Left ventricle myocardium inferior (tissue), 1 donor: ENCODE results near the gene PRSS8. TPM values are rescaled to one million over a fixed set of nuclear protein-coding genes. Genes with fewer than 3 reads are reported as not detected.
"Not testable (repeated sequence)": the region's sequence is repeated elsewhere in the genome, so short reads cannot be mapped to it uniquely, and the experiment has no call there.

Source experiments
- DNase-seq: peaks from one replicate; pipeline ENCODE4 v3.0.0-alpha.2; 2020
- H3K27ac ChIP-seq: fragments of 200-600 bp; replicated peaks from 2 replicates; pipeline ENCODE4 v1.8.0; 2021
- H3K27me3 ChIP-seq: fragments of 200-600 bp; 2 replicates; pipeline ENCODE4 v1.8.0; 2021; ENCODE audit warnings: low read depth
- H3K36me3 ChIP-seq: fragments of 200-600 bp; 2 replicates; pipeline ENCODE4 v1.8.0; 2021
- H3K4me1 ChIP-seq: fragments of 200-600 bp; 2 replicates; pipeline ENCODE4 v1.8.0; 2021
- H3K4me3 ChIP-seq: fragments of 200-600 bp; 2 replicates; pipeline ENCODE4 v1.8.0; 2021; ENCODE audit warnings: mild to moderate bottlenecking, moderate library complexity
- H3K9me3 ChIP-seq: fragments of 200-600 bp; replicated peaks from 2 replicates; pipeline ENCODE4 v1.8.0; 2021
- CTCF ChIP-seq: fragments of 200-600 bp; IDR thresholded peaks from 2 replicates; pipeline ENCODE4 v1.8.0; 2021; ENCODE audit warnings: antibody characterized with exemption, mild to moderate bottlenecking, borderline replicate concordance
- intact Hi-C: fragments of 100-400 bp; cut with micrococcal nuclease; formaldehyde crosslinking; loops from one replicate; pipeline ENCODE4 v1.11.0; 2022
- total RNA-seq: library from RNA; stranded (reverse); fragmentation: NEBNext Ultra II Directional; extraction: Animal tissue kit (Norgen Biotek cat#: 25700); gene quantifications from one replicate; pipeline ENCODE4 v1.2.1, GENCODE V29; 2021
- donor health status: DM: no; HTN: yes; CAD: no; lungs with severe emphysema.

The PRSS8 gene
- total RNA-seq, 1 donor from 2014 or later: not detected

DNA sequence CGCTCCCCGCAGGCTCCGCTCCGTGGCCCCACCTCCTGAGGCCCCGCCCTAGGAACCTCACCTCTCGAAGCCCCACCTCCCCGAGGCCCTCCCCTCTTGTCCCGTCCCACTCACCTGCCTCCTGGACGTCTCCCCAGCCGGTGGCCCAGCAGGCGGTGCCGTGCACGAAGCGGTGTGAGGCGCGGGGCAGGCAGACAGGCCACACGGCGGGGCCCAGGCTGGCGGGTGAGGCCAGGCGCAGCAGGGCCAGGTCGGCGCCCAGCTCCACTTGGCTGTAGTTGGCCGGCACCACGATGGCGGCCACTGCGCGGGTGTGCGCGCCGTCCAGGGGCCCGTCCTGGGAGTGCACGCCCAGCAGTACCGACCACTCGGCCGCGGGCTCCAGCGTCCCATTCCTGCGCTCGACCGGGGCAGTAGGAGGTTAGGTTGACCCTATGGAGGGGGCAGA lies 12.8 kb upstream of the PRSS8 start:
- Histone ChIP-seq H3K9me3 (no peaks in the 10 kb centered on the region), H3K4me1 (peaks cover 4% of the 10 kb centered on the region), H3K27me3 (peaks cover 27% of the 10 kb centered on the region), H3K4me3 (peak overlapping the region; percentile 39), H3K36me3 (no peaks in the 10 kb centered on the region), H3K27ac (no peak overlapping the region)
- DNase-seq: no peak
- intact Hi-C loops: loop anchor here (10.0 kb wide), 1 partner anchor 164 kb away; the partner anchor contains the start of gene HSD3B7
- TF ChIP-seq CTCF: no peak

- H3K27ac ChIP-seq: no peak overlapping the region
Observed at GRCh38 chr16:31147574-31147973, 12.0 kb upstream of the PRSS8 start.

DNA sequence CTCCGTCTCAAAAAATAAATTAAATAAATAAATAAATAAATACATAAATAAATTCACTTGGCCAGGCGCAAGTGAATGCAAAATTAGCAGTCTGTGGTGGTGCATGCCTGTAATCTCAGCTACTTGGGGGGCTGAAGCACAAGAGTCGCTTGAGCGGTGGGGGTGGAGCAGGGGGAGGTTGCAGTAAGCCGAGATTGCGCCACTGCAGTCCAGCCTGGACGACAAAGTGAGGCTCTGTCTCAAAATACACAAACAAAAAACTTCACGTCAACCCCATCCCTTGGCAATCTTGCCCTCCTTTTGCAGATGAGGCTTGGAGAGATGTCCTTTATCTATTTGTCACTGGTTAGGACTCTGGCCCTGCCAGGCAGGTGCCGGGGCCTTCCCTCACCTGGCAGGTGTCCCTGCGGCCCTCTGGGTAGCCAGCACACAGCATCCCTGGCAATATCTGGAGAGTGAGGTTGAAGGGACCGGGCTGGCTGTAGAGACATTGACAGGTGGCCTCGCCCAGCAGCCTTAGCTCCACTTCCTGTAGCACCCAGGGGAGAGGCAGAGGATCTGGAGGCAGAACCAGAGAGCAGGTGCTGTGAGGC lies 10.0 kb upstream of the PRSS8 start:
- Histone ChIP-seq H3K4me3 (no peak overlapping the region), H3K9me3 (no peaks in the 10 kb centered on the region), H3K36me3 (no peaks in the 10 kb centered on the region), H3K27me3 (peaks cover 27% of the 10 kb centered on the region), H3K27ac (no peak overlapping the region), H3K4me1 (peaks cover 25% of the 10 kb centered on the region)
- intact Hi-C loops: loop anchor here (10.0 kb wide), 1 partner anchor 161 kb away; the partner anchor contains the start of gene HSD3B7
- no peak for TF ChIP-seq CTCF
- no peak for DNase-seq

More at GRCh38 chr16:31147574-31147973, 12.0 kb upstream of the PRSS8 start:
- no peak for TF ChIP-seq CTCF
- H3K4me3 ChIP-seq: no peak overlapping the region
- H3K36me3 ChIP-seq: no peaks in the 10 kb centered on the region
- peaks cover 27% of the 10 kb centered on the region for H3K27me3 ChIP-seq
- peaks cover 10% of the 10 kb centered on the region for H3K4me1 ChIP-seq
- intact Hi-C loops: loop anchor here (10.0 kb wide), 1 partner anchor 163 kb away; the partner anchor contains the start of gene HSD3B7
- no peak for DNase-seq
- no peaks in the 10 kb centered on the region for H3K9me3 ChIP-seq

- Histone ChIP-seq H3K27me3 (peaks cover 27% of the 10 kb centered on the region), H3K4me1 (peaks cover 28% of the 10 kb centered on the region)
- H3K9me3 ChIP-seq, H3K27ac ChIP-seq, DNase-seq, H3K36me3 ChIP-seq, H3K4me3 ChIP-seq: not testable (repeated sequence)
- intact Hi-C loops: loop anchor here (10.0 kb wide), 1 partner anchor 160 kb away; the partner anchor contains the start of gene HSD3B7
Observed at GRCh38 chr16:31144418-31144817, 8.9 kb upstream of the PRSS8 start.

DNA sequence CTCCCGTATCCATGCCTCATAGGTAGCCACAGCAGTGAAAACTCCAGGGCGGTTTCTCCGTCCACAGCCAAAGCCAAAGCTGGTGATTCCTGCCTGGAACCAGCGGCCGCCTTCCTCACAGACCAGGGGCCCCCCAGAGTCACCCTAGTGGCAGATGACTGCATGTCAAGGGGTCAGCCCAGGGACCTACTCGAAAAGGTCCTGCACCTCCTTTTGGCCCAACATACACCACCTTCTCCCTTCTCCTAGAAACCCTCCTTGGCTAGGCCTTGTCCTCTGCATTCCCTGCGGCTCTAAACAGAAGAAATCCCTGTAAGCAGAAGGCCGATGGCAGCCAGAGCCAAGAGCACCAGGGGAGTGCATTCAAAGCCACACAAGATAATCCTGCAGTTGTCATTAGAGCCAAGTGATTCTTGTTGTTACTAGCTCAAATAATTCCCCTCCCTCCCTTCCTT lies 8.2 kb upstream of the PRSS8 start:
- no peaks in the 10 kb centered on the region for H3K9me3 ChIP-seq
- no peak for DNase-seq
- H3K4me1 ChIP-seq: peaks cover 34% of the 10 kb centered on the region
- intact Hi-C loops: loop anchor here (10.0 kb wide), 1 partner anchor 159 kb away; the partner anchor contains the start of gene HSD3B7
- no peak overlapping the region for H3K4me3 ChIP-seq
- TF ChIP-seq CTCF: no peak
- H3K36me3 ChIP-seq: no peaks in the 10 kb centered on the region
- no peak overlapping the region for H3K27ac ChIP-seq
- H3K27me3 ChIP-seq: peaks cover 21% of the 10 kb centered on the region
